NCI-H2107 (cell line): ENCODE results near the gene DOC2B.
"Not testable (repeated sequence)": the region's sequence is repeated elsewhere in the genome, so short reads cannot be mapped to it uniquely, and the experiment has no call there.

Experiments
- DNase-seq: peaks from one replicate; lab custom pipeline; 2025; lab: John Stamatoyannopoulos, UW

DOC2B gene

GRCh38 chr17:144936-145670, 36.3 kb downstream of the DOC2B start:
- DNase-seq, result no peak

GRCh38 chr17:143785-144281, 37.6 kb downstream of the DOC2B start:
- peak; percentile 17 for DNase-seq

GRCh38 chr17:142876-143784, 38.3 kb downstream of the DOC2B start:
- DNase-seq, result no peak

GRCh38 chr17:142102-142661, 39.3 kb downstream of the DOC2B start:
- DNase-seq, result no peak

GRCh38 chr17:139401-140205, 41.8 kb downstream of the DOC2B start:
- DNase-seq, result not testable (repeated sequence)

- DNase-seq, result not testable (repeated sequence)
Measured at GRCh38 chr17:137166-137807, 44.2 kb downstream of the DOC2B start, which contains the start of gene SCGB1C2. Gene SCGB1C2, plus strand, starts transcription at chr17:137569. Its CDS starts 22 bp downstream, at chr17:137591.

GRCh38 chr17:136531-136930, 44.9 kb downstream of the DOC2B start:
- not testable (repeated sequence) for DNase-seq

GRCh38 chr17:135895-136294, 45.6 kb downstream of the DOC2B start:
- DNase-seq, result not testable (repeated sequence)

- DNase-seq, result not testable (repeated sequence)
Measured at GRCh38 chr17:135022-135421, 46.4 kb downstream of the DOC2B start.

- DNase-seq, result not testable (repeated sequence)
Measured at GRCh38 chr17:134332-134785, 47.1 kb downstream of the DOC2B start.

GRCh38 chr17:133932-134331, 47.5 kb downstream of the DOC2B start:
- not testable (repeated sequence) for DNase-seq

GRCh38 chr17:118339-118917, 63.0 kb downstream of the DOC2B start:
- not testable (repeated sequence) for DNase-seq

- not testable (repeated sequence) for DNase-seq
Measured at GRCh38 chr17:113111-113510, 68.3 kb downstream of the DOC2B start.
